Keratinocyte (primary cell): ENCODE results near the gene PLXDC2. TPM values are rescaled to one million over a fixed set of nuclear protein-coding genes. Genes with fewer than 3 reads are reported as not detected.

Experiments
- DNase-seq: peaks from one replicate; pipeline ENCODE4 v3.0.0-alpha.2; 2011; ENCODE audit warnings: low read depth, missing footprints, low spot score
- FAIRE-seq: peaks from 2 replicates; lab custom pipeline; 2011; peaks lifted over from hg19 to GRCh38; lab: Jason Lieb, UNC
- H2AFZ ChIP-seq: 2 replicates; pipeline ENCODE4 v1.6.0; 2012; ENCODE audit warnings: low read length, control low read depth, inconsistent platforms; ENCODE audit not compliant: control insufficient read depth
- H3K27ac ChIP-seq: 2 replicates; pipeline ENCODE4 v1.5.1; 2011; ENCODE audit warnings: low read length; ENCODE audit not compliant: control insufficient read depth, insufficient read depth
- H3K27me3 ChIP-seq: 3 replicates; pipeline ENCODE4 v1.6.0; 2011; ENCODE audit warnings: low read length; ENCODE audit not compliant: control insufficient read depth, insufficient read depth; ENCODE audit errors: extremely low read depth
- H3K36me3 ChIP-seq, 2 experiments: 2 replicates in 1 of 2; 3 replicates in 1 of 2; pipeline ENCODE4 v1.5.1; 2011; ENCODE audit warnings: low read length in 2 of 2, mild to moderate bottlenecking in 1 of 2; ENCODE audit not compliant: control insufficient read depth in 2 of 2, insufficient read depth in 2 of 2; ENCODE audit errors: extremely low read depth in 1 of 2
- H3K4me1 ChIP-seq: 3 replicates; pipeline ENCODE4 v1.5.1; 2011; ENCODE audit warnings: low read length; ENCODE audit not compliant: control insufficient read depth, insufficient read depth; ENCODE audit errors: extremely low read depth
- H3K4me2 ChIP-seq: 3 replicates; pipeline ENCODE4 v1.6.0; 2011; ENCODE audit warnings: low read depth, low read length; ENCODE audit not compliant: control insufficient read depth, insufficient read depth; ENCODE audit errors: extremely low read depth
- H3K4me3 ChIP-seq, 3 experiments: fragments of 200-600 bp in 1 of 3; sonication (generic) in 1 of 3; 2 replicates in 2 of 3; 3 replicates in 1 of 3; pipeline ENCODE4 v1.5.1; 2011 to 2016; ENCODE audit warnings: low read length in 3 of 3, mild to moderate bottlenecking in 3 of 3, control low read depth in 2 of 3, inconsistent platforms in 1 of 3, low read depth in 1 of 3, mixed read lengths in 1 of 3, mixed run types in 1 of 3, moderate library complexity in 1 of 3; ENCODE audit not compliant: control insufficient read depth in 2 of 3, insufficient read depth in 2 of 3; ENCODE audit errors: extremely low read depth in 1 of 3
- H3K79me2 ChIP-seq: 2 replicates; pipeline ENCODE4 v1.6.0; 2012; ENCODE audit warnings: low read length; ENCODE audit not compliant: control insufficient read depth, insufficient read depth
- H3K9ac ChIP-seq: 3 replicates; pipeline ENCODE4 v1.6.0; 2011; ENCODE audit warnings: low read length; ENCODE audit not compliant: control insufficient read depth, insufficient read depth; ENCODE audit errors: extremely low read depth
- H3K9me1 ChIP-seq: 3 replicates; pipeline ENCODE4 v1.6.0; 2011; ENCODE audit warnings: low read length; ENCODE audit not compliant: control insufficient read depth, insufficient read depth; ENCODE audit errors: extremely low read depth
- H3K9me3 ChIP-seq: 2 replicates; pipeline ENCODE4 v1.5.1; 2012; ENCODE audit warnings: low read depth, low read length; ENCODE audit not compliant: control insufficient read depth
- H4K20me1 ChIP-seq: 3 replicates; pipeline ENCODE4 v1.6.0; 2011; ENCODE audit warnings: low read length; ENCODE audit not compliant: control insufficient read depth, insufficient read depth; ENCODE audit errors: extremely low read depth
- EZH2 ChIP-seq: IDR thresholded peaks from one replicate; pipeline ENCODE4 v1.6.1; 2012; ENCODE audit warnings: inconsistent platforms, mild to moderate bottlenecking, low read length, moderate library complexity
- dilution Hi-C: fragments of 300-500 bp; cut with MboI; formaldehyde crosslinking; loops from one replicate; pipeline ENCODE4 v1.7.0; 2020; ENCODE audit warnings: low sequenced_read_pairs; ENCODE audit not compliant: extremely low pct_ligation_motif_present
- polyA plus RNA-seq, 5 experiments: library from polyadenylated mRNA; depleted of rRNA in 3 of 5; stranded (reverse) in 3 of 5; stranded (forward) in 1 of 5; unstranded in 1 of 5; fragments of >200 nt; gene quantifications; 1 replicate in 1 of 5; 2 replicates in 3 of 5; 3 replicates in 1 of 5; pipeline versions ENCODE4 v1.2.1 to v1.2.3, GENCODE V29; 2011 to 2012; ENCODE audit warnings: missing spikeins in 2 of 5, low read depth in 1 of 5, low replicate concordance in 1 of 5
- TF ChIP-seq, protein P1 (sequence below), 3 experiments: IDR thresholded peaks in 1 of 3; conservative IDR thresholded peaks in 1 of 3; optimal IDR thresholded peaks in 1 of 3; 2 replicates in 2 of 3; 3 replicates in 1 of 3; pipeline versions ENCODE3 to v1.5.1; 2011; ENCODE audit warnings: low read length in 3 of 3, mild to moderate bottlenecking in 3 of 3, moderate library complexity in 2 of 3, control low read depth in 1 of 3, inconsistent platforms in 1 of 3; ENCODE audit not compliant: insufficient read depth in 2 of 3; ENCODE audit errors: extremely low read depth in 1 of 3

The PLXDC2 gene
- polyA plus RNA-seq, 1 donor (not counting 4 experiments of a cell fraction or from before 2014, with no cell fraction given) = 12.9 TPM

GRCh38 chr10:19815036-19815730, 1.0 kb upstream of the PLXDC2 start:
- H3K9me3 ChIP-seq = no peaks in the 10 kb centered on the region
- H3K79me2 ChIP-seq = no peaks in the 10 kb centered on the region
- dilution Hi-C loops = no loop called here
- H3K36me3 ChIP-seq = no peaks in the 10 kb centered on the region
- TF ChIP-seq EZH2 = no peak
- TF ChIP-seq, protein P1, sequence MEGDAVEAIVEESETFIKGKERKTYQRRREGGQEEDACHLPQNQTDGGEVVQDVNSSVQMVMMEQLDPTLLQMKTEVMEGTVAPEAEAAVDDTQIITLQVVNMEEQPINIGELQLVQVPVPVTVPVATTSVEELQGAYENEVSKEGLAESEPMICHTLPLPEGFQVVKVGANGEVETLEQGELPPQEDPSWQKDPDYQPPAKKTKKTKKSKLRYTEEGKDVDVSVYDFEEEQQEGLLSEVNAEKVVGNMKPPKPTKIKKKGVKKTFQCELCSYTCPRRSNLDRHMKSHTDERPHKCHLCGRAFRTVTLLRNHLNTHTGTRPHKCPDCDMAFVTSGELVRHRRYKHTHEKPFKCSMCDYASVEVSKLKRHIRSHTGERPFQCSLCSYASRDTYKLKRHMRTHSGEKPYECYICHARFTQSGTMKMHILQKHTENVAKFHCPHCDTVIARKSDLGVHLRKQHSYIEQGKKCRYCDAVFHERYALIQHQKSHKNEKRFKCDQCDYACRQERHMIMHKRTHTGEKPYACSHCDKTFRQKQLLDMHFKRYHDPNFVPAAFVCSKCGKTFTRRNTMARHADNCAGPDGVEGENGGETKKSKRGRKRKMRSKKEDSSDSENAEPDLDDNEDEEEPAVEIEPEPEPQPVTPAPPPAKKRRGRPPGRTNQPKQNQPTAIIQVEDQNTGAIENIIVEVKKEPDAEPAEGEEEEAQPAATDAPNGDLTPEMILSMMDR (optimal IDR thresholded peaks at IDR 0.05 in 1 of 3, IDR thresholded peaks at IDR 0.05 in 1 of 3, conservative IDR thresholded peaks at IDR 0.05 in 1 of 3; ENCODE audit: extremely low read depth in 1 of 3, insufficient read depth in 2 of 3, low read length in 3 of 3) = no peak
- peak overlapping the region; percentile 79 to 87 (median 79) for H3K4me3 ChIP-seq
- no peak for FAIRE-seq
- peak overlapping the region; percentile 84 for H3K4me2 ChIP-seq
- peaks cover 25% of the 10 kb centered on the region for H3K4me1 ChIP-seq
- H4K20me1 ChIP-seq = no peaks in the 10 kb centered on the region
- no peaks in the 10 kb centered on the region for H3K27me3 ChIP-seq
- peak overlapping the region; percentile 94 for H2AFZ ChIP-seq
- no peak for DNase-seq
- peak overlapping the region; percentile 45 for H3K27ac ChIP-seq
- H3K9me1 ChIP-seq = no peaks in the 10 kb centered on the region
- H3K9ac ChIP-seq = peak overlapping the region; percentile 70

DNA sequence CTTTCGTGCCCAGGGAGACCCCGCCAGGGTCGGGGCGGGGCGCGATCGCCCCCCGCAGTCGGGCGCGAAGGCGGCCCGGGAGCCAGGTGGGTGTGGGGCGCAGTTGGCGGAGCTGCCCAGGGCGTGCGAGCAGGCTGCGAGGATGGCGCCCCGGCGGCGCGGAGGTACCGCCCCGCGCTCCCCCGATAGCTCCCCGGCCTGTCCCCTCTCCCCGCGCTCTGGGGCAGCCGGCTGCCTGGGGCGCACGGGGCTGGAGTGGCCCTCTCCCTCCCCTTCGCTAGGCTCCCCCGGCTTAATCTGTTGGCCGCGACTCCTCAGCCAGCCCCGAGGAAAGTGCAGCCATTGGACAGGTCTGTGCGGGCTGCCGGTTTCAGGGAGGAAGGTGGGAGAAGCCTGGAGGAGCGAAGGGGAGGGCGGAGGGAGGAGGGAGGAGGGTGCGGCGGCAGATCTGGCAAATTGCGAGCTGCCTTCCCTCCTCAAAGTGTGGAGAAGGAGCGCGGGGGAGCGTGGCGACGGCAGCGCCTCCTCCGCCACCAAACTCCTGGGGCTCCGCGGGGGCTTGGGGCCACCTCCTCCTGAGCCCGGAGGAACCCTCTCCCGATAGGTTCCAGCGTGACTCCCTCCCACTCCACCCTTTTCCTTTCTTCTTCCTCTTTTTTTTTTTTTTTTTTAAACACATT, 361 bp upstream of the PLXDC2 start:
- H3K9me3 ChIP-seq = no peaks in the 10 kb centered on the region
- TF ChIP-seq, protein P1 (optimal IDR thresholded peaks at IDR 0.05 in 1 of 3, IDR thresholded peaks at IDR 0.05 in 1 of 3, conservative IDR thresholded peaks at IDR 0.05 in 1 of 3; ENCODE audit: extremely low read depth in 1 of 3, insufficient read depth in 2 of 3, low read length in 3 of 3) = no peak
- TF ChIP-seq EZH2 = no peak
- peak overlapping the region; percentile 94 for H2AFZ ChIP-seq
- H4K20me1 ChIP-seq = no peaks in the 10 kb centered on the region
- H3K4me3 ChIP-seq = peak overlapping the region; percentile 79 to 87 (median 79)
- DNase-seq (no peak), FAIRE-seq (no peak)
- peak overlapping the region; percentile 98 for H3K4me2 ChIP-seq
- no peaks in the 10 kb centered on the region for H3K27me3 ChIP-seq
- no peaks in the 10 kb centered on the region for H3K79me2 ChIP-seq
- dilution Hi-C loops = no loop called here
- H3K36me3 ChIP-seq = no peaks in the 10 kb centered on the region
- H3K4me1 ChIP-seq = peaks cover 25% of the 10 kb centered on the region
- H3K9me1 ChIP-seq = no peaks in the 10 kb centered on the region
- peak overlapping the region; percentile 70 for H3K9ac ChIP-seq
- H3K27ac ChIP-seq = peak overlapping the region; percentile 45
